Testis (tissue), 2 donors: ENCODE measurements around the gene THSD4.

Source experiments
- POLR2A ChIP-seq: fragments of 450-650 bp; IDR thresholded peaks from one replicate; pipeline ENCODE4 v1.6.1; 2017; ENCODE audit warnings: antibody characterized with exemption, mild to moderate bottlenecking, moderate library complexity
- TF ChIP-seq, protein P1 (sequence below), 3 experiments: fragments of 450-650 bp in 2 of 3; fragments of 200-600 bp in 1 of 3; sonication (generic) in 1 of 3; IDR thresholded peaks; one replicate each; pipeline ENCODE4 v1.5.1; 2016 to 2019; ENCODE audit warnings: antibody characterized with exemption in 3 of 3, mild to moderate bottlenecking in 2 of 3, moderate library complexity in 1 of 3

DNA sequence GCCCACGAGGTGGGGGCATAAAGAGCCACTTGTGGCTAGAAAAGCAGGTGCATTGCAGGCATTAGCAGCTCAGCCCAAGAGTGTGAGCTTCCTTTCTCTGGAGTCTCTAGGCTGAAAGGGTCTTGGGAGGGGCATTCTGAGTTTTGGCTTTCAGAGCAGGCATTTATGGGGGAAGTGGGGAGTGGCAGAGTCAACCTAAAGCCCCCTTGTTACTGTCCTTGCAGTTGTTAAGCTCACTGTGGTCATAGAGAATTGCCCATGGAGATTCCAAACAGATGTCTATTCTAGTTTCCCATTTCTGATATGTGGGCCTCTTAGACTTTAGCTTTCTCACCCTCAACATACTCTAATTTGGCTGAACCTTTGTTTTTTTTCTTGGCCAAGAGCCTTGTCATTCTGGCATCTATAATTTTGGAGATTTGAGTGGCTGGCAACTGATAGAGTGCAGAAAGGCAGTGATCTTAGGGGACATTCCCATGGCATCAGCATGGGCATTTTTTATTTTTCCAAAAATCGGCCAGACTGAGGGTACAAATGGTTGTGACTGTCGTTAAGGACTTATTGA, 217.9 kb downstream of the THSD4 start:
- TF ChIP-seq, protein P1, sequence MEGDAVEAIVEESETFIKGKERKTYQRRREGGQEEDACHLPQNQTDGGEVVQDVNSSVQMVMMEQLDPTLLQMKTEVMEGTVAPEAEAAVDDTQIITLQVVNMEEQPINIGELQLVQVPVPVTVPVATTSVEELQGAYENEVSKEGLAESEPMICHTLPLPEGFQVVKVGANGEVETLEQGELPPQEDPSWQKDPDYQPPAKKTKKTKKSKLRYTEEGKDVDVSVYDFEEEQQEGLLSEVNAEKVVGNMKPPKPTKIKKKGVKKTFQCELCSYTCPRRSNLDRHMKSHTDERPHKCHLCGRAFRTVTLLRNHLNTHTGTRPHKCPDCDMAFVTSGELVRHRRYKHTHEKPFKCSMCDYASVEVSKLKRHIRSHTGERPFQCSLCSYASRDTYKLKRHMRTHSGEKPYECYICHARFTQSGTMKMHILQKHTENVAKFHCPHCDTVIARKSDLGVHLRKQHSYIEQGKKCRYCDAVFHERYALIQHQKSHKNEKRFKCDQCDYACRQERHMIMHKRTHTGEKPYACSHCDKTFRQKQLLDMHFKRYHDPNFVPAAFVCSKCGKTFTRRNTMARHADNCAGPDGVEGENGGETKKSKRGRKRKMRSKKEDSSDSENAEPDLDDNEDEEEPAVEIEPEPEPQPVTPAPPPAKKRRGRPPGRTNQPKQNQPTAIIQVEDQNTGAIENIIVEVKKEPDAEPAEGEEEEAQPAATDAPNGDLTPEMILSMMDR (IDR thresholded peaks at IDR 0.05), result no peak
- TF ChIP-seq POLR2A, result no peak
